PFSK-1 (cell line): Measurements from ENCODE around the gene CACNA1B.

ENCODE experiments used
- FOXP2 ChIP-seq: optimal IDR thresholded peaks from 2 replicates; pipeline ENCODE3; 2011; ENCODE audit warnings: borderline replicate concordance, control low read depth, inconsistent platforms; ENCODE audit not compliant: insufficient read depth; ENCODE audit errors: extremely low read length, extremely low read depth
- POLR2AphosphoS5 ChIP-seq: IDR thresholded peaks from 2 replicates; pipeline ENCODE4 v1.6.1; 2012; ENCODE audit warnings: low read depth, mild to moderate bottlenecking, control low read depth, low read length, moderate library complexity
- REST ChIP-seq, 2 experiments: IDR thresholded peaks; 2 replicates each; pipeline versions ENCODE4 v1.6.1 to v1.8.0; 2011 to 2012; ENCODE audit warnings: low read depth in 2 of 2, low read length in 2 of 2, control low read depth in 1 of 2, inconsistent platforms in 1 of 2, mild to moderate bottlenecking in 1 of 2, moderate library complexity in 1 of 2; ENCODE audit not compliant: insufficient read depth in 1 of 2
- SIN3A ChIP-seq: IDR thresholded peaks from 2 replicates; pipeline ENCODE4 v1.6.1; 2012; ENCODE audit warnings: mild to moderate bottlenecking, low read length, moderate library complexity, borderline replicate concordance; ENCODE audit not compliant: insufficient read depth
- TAF1 ChIP-seq: IDR thresholded peaks from 2 replicates; pipeline ENCODE4 v1.6.1; 2012; ENCODE audit warnings: low read length, control low read depth, borderline replicate concordance; ENCODE audit not compliant: insufficient read depth

Gene CACNA1B

DNA sequence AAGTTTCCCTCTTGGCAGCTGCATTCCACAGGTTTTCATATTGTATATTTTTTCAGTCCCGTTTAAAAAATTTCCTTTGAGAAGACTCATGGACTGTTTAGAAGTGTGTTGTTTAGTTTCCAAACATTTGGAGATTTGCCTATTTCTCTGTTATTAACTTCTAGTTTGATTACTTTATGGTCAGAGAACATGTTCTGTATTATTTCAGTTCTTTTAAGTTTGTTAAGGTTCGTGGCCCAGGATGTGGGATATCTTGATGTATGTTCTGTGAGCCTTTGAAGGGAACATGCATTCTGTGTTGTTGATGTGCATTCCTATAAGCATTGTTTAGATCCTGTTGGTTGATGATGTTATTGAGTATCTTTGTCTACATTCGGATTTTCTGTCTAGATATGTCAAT is 153.6 kb downstream of the CACNA1B start:
- TF ChIP-seq SIN3A (no peak), FOXP2 (no peak), REST (IDR thresholded peaks at IDR 0.05; ENCODE audit: insufficient read depth in 1 of 2, low read depth in 2 of 2, low read length in 2 of 2) (no peak), POLR2AphosphoS5 (no peak)

DNA sequence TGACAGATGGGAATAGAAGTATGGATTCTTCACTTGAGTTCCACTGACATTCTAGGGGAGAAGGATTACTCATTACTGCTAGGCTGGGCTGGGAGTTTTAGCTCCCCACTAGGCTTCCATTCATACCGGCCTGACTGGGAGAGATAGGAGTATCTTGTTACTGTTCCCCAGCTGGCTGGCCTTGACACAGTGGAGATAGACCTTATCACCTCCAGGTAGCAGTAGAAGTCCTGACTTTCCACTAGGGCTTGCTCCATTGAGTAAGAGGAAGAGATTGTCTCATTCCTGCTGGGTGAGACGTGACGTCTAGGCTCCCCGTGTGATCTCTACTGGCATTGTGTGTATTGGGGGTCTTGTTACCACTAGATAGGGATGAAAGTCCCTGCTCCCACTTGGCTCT is 156.4 kb downstream of the CACNA1B start:
- TF ChIP-seq POLR2AphosphoS5 (no peak), FOXP2 (no peak), SIN3A (no peak), TAF1 (no peak), REST (IDR thresholded peaks at IDR 0.05; ENCODE audit: insufficient read depth in 1 of 2, low read depth in 2 of 2, low read length in 2 of 2) (no peak)

DNA sequence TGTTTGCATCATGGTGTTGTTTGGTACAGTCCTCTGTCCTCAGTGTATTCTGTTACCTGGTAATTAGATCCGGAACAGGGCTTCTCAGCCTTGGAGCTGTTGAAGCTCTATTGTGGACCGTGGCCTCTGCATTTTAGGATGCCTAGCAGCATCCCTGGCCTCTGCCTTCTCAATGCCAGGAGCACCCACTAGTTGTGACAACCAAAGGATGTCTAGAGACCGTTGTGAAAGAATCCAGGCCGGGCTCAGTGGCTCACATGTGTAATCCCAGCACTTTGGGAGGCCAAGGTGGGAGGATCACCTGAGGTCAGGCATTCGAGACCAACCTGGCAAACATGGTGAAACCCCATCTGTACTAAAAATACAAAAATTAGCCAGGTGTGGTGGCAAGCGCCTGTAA is 159.6 kb downstream of the CACNA1B start:
- TF ChIP-seq SIN3A (no peak), FOXP2 (no peak), TAF1 (no peak), REST (IDR thresholded peaks at IDR 0.05; ENCODE audit: insufficient read depth in 1 of 2, low read depth in 2 of 2, low read length in 2 of 2) (no peak), POLR2AphosphoS5 (no peak)

DNA sequence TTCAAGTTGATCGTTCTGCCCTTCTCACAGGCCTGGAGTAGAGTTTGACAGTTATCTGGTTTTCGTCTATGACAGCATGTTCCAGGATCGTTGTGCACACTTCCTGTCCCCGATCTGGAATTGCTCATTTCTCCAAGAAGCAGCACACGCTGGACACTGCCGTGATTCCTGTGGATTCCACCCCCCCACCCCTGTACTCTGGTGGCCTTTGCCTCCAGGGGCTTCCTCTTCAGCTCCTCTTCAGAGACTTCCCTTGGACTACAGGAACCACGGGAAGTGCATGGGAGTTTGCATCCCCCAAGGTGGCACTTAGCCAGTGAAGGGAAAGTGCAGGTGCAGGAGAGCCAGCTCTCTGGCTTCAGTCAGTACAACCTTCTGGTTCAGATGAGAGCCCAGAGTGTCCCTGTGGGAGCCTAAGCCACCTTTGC is 160.7 kb downstream of the CACNA1B start:
- TF ChIP-seq SIN3A (no peak), TAF1 (no peak), FOXP2 (no peak), POLR2AphosphoS5 (no peak), REST (IDR thresholded peaks at IDR 0.05; ENCODE audit: insufficient read depth in 1 of 2, low read depth in 2 of 2, low read length in 2 of 2) (no peak)
